ENCODE results near the gene SH3YL1. TPM values are rescaled to one million over a fixed set of nuclear protein-coding genes. Genes with fewer than 3 reads are reported as not detected.

SH3YL1 gene
- polyA plus RNA-seq, 1 of the 3 experiments (the other 2 are of a cell fraction), result 22.7 TPM

- under 1% methylated on average over 52 of the region's 73 CpGs for WGBS (ENCODE audit: low lambda C conversion rate)
- H3K27me3 ChIP-seq (ENCODE audit: insufficient read depth), result no peaks in the 10 kb centered on the region
- no peaks in the 10 kb centered on the region for H3K9me2 ChIP-seq
- ChIA-PET POLR2A (no interaction called here), CTCF (interaction anchor here (1.0 to 1.4 kb wide), 3 partner anchors 14 to 26 kb away, joined by 3 to 6 read pairs (median 3); no protein-coding TSS in a partner anchor)
- H3K4me2 ChIP-seq, result peak within 1 kb of the TSS; percentile 94
- H4K20me1 ChIP-seq (ENCODE audit: insufficient read depth), result peaks cover 34% of the 10 kb centered on the region
- H3K27ac ChIP-seq (ENCODE audit: low read depth in 2 of 2, low read length in 1 of 2), result peak within 1 kb of the TSS; percentile 63 to 74; a peak in 3 of 4 replicates
- no peaks in the 10 kb centered on the region for H3K9me3 ChIP-seq
- peaks cover 18 to 34% of the 10 kb centered on the region in 2 experiments for H3K36me3 ChIP-seq (replicated peaks in 1 of 2; ENCODE audit: control insufficient read depth in 1 of 2, insufficient read depth in 2 of 2, low read length in 1 of 2)
- peak; percentile 100 for DNase-seq
- no peaks in the 10 kb centered on the region for H3F3A ChIP-seq (replicated peaks; ENCODE audit: insufficient read depth)
- peak within 1 kb of the TSS; percentile 87; the same call in 1 of the 2 replicates for H2AFZ ChIP-seq (ENCODE audit: low read depth)
- H3K9ac ChIP-seq, result peak within 1 kb of the TSS; percentile 93
- peaks cover 71% of the 10 kb centered on the region for H3K79me2 ChIP-seq (ENCODE audit: insufficient read depth)
- peaks cover 13 to 25% of the 10 kb centered on the region in 2 experiments; a peak in 3 of 4 replicates for H3K4me1 ChIP-seq (ENCODE audit: control insufficient read depth in 1 of 2, insufficient read depth in 2 of 2, low read depth in 1 of 2, low read length in 1 of 2)
- H3K4me3 ChIP-seq (ENCODE audit: low read depth in 2 of 2, low read length in 1 of 2), result peak within 1 kb of the TSS; percentile 98 to 100
- TF ChIP-seq GATA2 (CRISPR knock-in tag; IDR thresholded peaks at IDR 0.05) (no peak), RAD21 (IDR thresholded peaks at IDR 0.05; ENCODE audit: low read length) (no peak), TEAD4 (IDR thresholded peaks at IDR 0.05; ENCODE audit: borderline replicate concordance, insufficient read depth) (no peak), USF2 (IDR thresholded peaks at IDR 0.05; ENCODE audit: borderline replicate concordance, low read depth, low read length) (no peak), RCOR1 (IDR thresholded peaks at IDR 0.05; ENCODE audit: low read length) (peak; percentile 20; the same call in 1 of the 2 replicates), FOSL2 (IDR thresholded peaks at IDR 0.05; ENCODE audit: borderline replicate concordance, low read depth) (no peak), USF1 (IDR thresholded peaks at IDR 0.05; ENCODE audit: borderline replicate concordance, low read depth) (no peak), SMC3 (IDR thresholded peaks at IDR 0.05; ENCODE audit: low read depth, low read length) (no peak), YY1 (IDR thresholded peaks at IDR 0.05; ENCODE audit: low read depth) (peak; percentile 94), PBX3 (IDR thresholded peaks at IDR 0.05) (no peak), SIN3A (IDR thresholded peaks at IDR 0.05; ENCODE audit: borderline replicate concordance, low read depth, low read length) (peak; percentile 44; the same call in 1 of the 2 replicates), JUND (IDR thresholded peaks at IDR 0.05) (no peak), EP300 (IDR thresholded peaks at IDR 0.05; ENCODE audit: borderline replicate concordance in 1 of 2, low read depth in 1 of 2, low read length in 1 of 2) (no peak), NRF1 (IDR thresholded peaks at IDR 0.05; ENCODE audit: low read depth, low read length) (peak; percentile 100), EZH2phosphoT487 (IDR thresholded peaks at IDR 0.05; ENCODE audit: borderline replicate concordance, low read depth) (no peak), TAF1 (IDR thresholded peaks at IDR 0.05; ENCODE audit: borderline replicate concordance, low read depth, low read length) (peak; percentile 81; the same call in 1 of the 2 replicates), MEF2A (IDR thresholded peaks at IDR 0.05; ENCODE audit: borderline replicate concordance, low read depth) (no peak), FOXM1 (IDR thresholded peaks at IDR 0.05; ENCODE audit: low read depth) (no peak), NFIC (IDR thresholded peaks at IDR 0.05; ENCODE audit: borderline replicate concordance) (no peak), ELF1 (IDR thresholded peaks at IDR 0.05) (no peak), FOXJ3 (CRISPR knock-in tag; IDR thresholded peaks at IDR 0.05) (no peak), TCF12 (IDR thresholded peaks at IDR 0.05) (no peak)
- TF ChIP-seq, protein P1, sequence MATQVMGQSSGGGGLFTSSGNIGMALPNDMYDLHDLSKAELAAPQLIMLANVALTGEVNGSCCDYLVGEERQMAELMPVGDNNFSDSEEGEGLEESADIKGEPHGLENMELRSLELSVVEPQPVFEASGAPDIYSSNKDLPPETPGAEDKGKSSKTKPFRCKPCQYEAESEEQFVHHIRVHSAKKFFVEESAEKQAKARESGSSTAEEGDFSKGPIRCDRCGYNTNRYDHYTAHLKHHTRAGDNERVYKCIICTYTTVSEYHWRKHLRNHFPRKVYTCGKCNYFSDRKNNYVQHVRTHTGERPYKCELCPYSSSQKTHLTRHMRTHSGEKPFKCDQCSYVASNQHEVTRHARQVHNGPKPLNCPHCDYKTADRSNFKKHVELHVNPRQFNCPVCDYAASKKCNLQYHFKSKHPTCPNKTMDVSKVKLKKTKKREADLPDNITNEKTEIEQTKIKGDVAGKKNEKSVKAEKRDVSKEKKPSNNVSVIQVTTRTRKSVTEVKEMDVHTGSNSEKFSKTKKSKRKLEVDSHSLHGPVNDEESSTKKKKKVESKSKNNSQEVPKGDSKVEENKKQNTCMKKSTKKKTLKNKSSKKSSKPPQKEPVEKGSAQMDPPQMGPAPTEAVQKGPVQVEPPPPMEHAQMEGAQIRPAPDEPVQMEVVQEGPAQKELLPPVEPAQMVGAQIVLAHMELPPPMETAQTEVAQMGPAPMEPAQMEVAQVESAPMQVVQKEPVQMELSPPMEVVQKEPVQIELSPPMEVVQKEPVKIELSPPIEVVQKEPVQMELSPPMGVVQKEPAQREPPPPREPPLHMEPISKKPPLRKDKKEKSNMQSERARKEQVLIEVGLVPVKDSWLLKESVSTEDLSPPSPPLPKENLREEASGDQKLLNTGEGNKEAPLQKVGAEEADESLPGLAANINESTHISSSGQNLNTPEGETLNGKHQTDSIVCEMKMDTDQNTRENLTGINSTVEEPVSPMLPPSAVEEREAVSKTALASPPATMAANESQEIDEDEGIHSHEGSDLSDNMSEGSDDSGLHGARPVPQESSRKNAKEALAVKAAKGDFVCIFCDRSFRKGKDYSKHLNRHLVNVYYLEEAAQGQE (IDR thresholded peaks at IDR 0.05; ENCODE audit: low read depth, low read length), result no peak
- TF ChIP-seq, protein P2, sequence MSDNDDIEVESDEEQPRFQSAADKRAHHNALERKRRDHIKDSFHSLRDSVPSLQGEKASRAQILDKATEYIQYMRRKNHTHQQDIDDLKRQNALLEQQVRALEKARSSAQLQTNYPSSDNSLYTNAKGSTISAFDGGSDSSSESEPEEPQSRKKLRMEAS (IDR thresholded peaks at IDR 0.05; ENCODE audit: low read depth), result peak; percentile 83; the same call in 1 of the 2 replicates
- TF ChIP-seq, protein P3, sequence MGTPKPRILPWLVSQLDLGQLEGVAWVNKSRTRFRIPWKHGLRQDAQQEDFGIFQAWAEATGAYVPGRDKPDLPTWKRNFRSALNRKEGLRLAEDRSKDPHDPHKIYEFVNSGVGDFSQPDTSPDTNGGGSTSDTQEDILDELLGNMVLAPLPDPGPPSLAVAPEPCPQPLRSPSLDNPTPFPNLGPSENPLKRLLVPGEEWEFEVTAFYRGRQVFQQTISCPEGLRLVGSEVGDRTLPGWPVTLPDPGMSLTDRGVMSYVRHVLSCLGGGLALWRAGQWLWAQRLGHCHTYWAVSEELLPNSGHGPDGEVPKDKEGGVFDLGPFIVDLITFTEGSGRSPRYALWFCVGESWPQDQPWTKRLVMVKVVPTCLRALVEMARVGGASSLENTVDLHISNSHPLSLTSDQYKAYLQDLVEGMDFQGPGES (IDR thresholded peaks at IDR 0.05; ENCODE audit: low read depth, low read length), result no peak
These were observed 949 bp upstream of the SH3YL1 start, which contains the start of gene ACP1 for GRCh38 chr2:264493-265468. Gene ACP1 (plus strand): TSS chr2:264947. CDS start chr2:264965, 18 bp downstream.

Data from SK-N-SH (cell line).